HG03439 (cell line): Measurements from ENCODE around the gene PDLIM4.

Experiments
- ATAC-seq: cut with Tn5 transposase; IDR thresholded peaks from one replicate; pipeline ENCODE4 v1.9.1; 2021; ENCODE audit warnings: mild to moderate bottlenecking, moderate library complexity; ENCODE audit not compliant: unreplicated experiment

The PDLIM4 gene

GRCh38 chr5:132253008-132253441 is 4.5 kb upstream of the PDLIM4 start:
- no peak for ATAC-seq

- no peak for ATAC-seq
These were observed 3.8 kb upstream of the PDLIM4 start for GRCh38 chr5:132253452-132254320.

DNA sequence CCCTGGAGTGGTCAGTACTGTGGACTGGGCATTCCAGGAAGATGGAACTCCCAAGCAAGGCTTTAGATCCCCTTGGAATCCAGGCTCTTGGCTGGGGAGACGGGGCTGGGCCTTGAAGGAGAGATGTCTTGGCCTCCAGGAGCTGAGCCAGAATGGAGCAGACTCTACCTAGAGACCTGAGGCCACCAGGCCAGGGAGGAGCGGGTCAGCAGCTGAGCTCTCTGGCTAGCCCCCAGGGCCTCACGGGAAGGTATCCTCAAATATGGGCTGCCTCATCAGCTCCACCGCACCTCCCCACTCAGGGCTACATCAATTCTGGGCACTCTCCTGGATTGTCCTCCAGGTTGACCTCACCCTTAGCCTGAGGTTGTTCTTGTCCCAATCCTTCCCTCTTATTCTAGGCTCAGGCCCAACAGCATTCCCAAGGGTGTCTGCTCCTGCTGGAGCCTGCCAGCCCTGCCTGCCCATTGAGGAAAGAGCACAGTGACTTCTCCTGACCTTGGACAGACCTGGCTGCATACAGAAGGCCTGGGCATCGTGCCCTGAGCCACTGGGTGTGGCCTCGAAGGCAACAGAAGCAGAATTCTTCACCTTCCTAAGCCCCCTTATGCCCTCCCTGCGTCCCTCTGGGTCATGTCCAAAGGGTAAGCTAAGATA is 3.0 kb upstream of the PDLIM4 start:
- ATAC-seq, result no peak

- no peak for ATAC-seq
These were observed 1.3 kb upstream of the PDLIM4 start for GRCh38 chr5:132256086-132256782.

GRCh38 chr5:132256783-132257130 is 739 bp upstream of the PDLIM4 start:
- ATAC-seq, result no peak

GRCh38 chr5:132258102-132259068 is 889 bp downstream of the PDLIM4 start:
- no peak for ATAC-seq

DNA sequence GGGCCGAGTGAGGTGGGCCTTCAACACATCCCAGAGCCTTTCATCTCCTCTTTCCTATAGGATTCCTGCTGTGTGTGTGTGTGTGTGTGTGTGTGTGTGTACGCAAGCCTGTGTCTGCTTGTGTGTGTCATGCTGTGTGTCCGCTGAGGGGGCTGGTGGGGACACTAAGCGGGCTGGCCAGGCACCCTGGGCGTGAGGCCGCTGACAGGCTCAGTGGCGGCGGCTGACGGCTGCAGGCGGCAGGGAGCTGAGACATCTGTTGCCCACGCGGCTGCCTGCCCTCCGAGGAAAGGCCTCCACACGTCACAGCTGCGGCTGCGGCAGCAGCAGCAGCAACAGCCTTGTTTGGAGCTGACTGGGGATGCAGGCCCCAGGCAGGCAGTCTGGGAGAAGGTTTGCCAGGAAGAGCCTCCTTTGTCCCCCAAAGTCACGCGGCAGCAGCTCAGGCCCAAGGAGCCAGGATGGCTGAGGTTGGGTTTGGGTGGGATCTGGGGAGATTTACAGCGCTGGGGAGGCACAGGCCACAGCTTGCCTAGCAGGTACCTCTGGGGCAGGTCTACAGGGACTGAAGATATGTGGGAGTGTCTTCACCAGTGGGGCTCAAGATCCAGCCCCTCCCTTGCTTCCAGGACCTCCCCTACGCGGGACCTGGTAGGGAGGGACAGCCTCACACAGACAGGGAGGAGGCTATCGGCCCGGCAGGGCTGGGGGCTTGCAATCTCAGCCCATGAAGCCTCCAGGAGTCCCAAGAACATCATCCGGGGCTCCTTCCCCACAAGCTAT is 1.8 kb downstream of the PDLIM4 start:
- ATAC-seq, result no peak

GRCh38 chr5:132260051-132260450 is 2.6 kb downstream of the PDLIM4 start:
- ATAC-seq, result no peak

GRCh38 chr5:132260714-132261551 is 3.4 kb downstream of the PDLIM4 start:
- ATAC-seq, result no peak

DNA sequence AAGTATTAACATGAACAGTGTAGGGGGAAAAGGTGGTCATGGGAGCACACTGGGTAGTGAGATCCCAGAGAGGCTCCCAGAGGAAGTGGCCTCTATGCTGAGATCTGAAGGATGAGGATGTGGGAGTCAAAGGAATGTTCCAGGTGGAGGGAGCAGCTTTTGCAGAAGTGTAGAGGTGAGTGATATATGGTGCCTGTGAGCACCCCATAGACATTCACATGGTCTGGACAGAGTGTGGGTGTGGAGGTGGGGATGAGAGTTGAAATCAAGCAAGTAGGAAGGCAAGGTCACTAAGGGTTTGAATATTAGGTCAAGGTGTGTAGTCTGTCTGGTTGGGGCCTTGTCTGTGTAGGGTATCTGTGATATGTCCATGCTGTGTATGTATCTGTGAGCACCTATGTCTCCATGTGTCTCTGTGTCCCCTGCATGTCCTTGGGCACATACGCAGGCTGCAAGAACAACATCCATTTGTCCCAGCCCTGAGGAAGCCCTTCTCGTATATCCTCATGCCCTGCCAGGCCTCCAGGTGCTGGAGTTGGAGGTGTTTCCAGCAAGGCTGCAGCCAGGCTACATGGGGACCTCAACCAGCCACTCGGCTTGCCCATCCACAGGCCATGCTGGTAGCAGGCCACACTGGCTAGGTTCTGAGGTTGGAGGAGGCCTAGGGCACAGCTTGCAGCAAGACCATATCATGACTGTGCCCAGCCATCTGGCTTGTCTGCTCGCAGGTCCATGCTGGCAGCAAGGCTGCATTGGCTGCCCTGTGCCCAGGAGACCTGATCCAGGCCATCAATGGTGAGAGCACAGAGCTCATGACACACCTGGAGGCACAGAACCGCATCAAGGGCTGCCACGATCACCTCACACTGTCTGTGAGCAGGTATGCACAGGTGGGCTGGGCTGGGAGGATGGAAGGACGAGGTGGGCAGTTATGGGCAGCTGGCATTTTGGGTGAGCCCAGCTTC is 4.7 kb downstream of the PDLIM4 start:
- ATAC-seq, result no peak

GRCh38 chr5:132262882-132263547 is 5.5 kb downstream of the PDLIM4 start:
- ATAC-seq, result no peak

- ATAC-seq, result no peak
These were observed 6.2 kb downstream of the PDLIM4 start for GRCh38 chr5:132263548-132264261.

- no peak for ATAC-seq
These were observed 7.2 kb downstream of the PDLIM4 start for GRCh38 chr5:132264546-132265335.

DNA sequence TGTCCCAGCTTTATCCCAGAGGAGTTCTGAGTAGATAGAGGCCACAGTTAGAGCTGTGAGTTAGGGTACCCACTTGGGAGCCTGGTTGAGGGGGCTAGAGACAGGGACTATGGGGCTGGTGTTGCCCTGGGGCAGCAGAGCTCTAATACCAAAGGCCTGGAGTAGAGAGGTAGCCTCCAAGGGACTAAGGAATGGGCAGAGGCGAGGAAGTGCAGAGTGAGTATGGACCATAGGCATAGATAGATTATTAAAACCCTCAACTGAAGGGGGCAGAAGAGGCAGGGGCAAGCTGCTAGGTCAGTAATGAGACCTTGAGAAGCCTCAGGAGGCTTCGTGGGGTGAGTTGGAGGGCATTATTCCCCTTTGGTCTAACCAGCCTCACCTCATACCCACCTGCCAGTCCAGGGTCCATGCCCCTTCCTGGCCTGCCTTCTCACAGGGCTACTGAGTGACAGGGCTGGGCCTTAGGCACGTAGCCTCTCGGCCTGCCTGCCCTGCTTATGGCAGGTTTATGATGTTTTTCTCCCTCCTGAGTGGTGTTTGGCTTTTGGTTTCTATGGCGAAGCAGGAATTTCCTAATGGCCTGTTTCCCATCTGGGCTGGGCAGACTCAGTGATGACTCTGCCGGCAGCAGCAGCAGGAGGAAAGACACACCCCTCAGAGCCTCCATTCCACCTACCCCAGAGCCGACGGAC is 8.0 kb downstream of the PDLIM4 start:
- no peak for ATAC-seq
